Naive thymus-derived CD4-positive, alpha-beta T cell (primary cell): ENCODE results near the gene SLC25A45. TPM values are rescaled to one million over a fixed set of nuclear protein-coding genes. Genes with fewer than 3 reads are reported as not detected.

Experiments used
- ATAC-seq: fragments of 150-1000 bp; cut with Tn5 transposase; 2 replicates; pipeline ENCODE4 v1.10.0; 2021; ENCODE audit warnings: mild to moderate bottlenecking, moderate library complexity
- CTCF ChIA-PET: fragments of 350-600 bp; sonication (Branson Sonifier 250); formaldehyde crosslinking; loops from one replicate; lab custom pipeline; 2021; ENCODE audit warnings: antibody characterized with exemption; lab: Charles Lee
- POLR2A ChIA-PET: fragments of 350-600 bp; sonication (Branson Sonifier 250); formaldehyde crosslinking; loops from one replicate; lab custom pipeline; 2021; ENCODE audit warnings: antibody characterized with exemption, inconsistent platforms; lab: Charles Lee
- DNase-seq, 9 donors: peaks; one replicate each; pipeline versions ENCODE4 v3.0.0 to v3.0.0-alpha.2; 2020 to 2022; ENCODE audit warnings: mixed read lengths in 1 of 9
- H3K27ac ChIP-seq: one replicate; pipeline ENCODE4 v1.7.0; 2013; ENCODE audit warnings: mild to moderate bottlenecking, low read depth, low read length, moderate library complexity
- H3K27me3 ChIP-seq, 2 donors: one replicate each; pipeline ENCODE4 v1.7.0; 2013; ENCODE audit warnings: low read length in 2 of 2, mild to moderate bottlenecking in 2 of 2, moderate library complexity in 2 of 2; ENCODE audit not compliant: control insufficient read depth in 2 of 2, insufficient read depth in 2 of 2
- H3K36me3 ChIP-seq, 3 experiments: 1 replicate in 2 of 3; 2 replicates in 1 of 3; pipeline ENCODE4 v1.7.0; 2013; ENCODE audit warnings: low read length in 3 of 3, mild to moderate bottlenecking in 3 of 3, moderate library complexity in 1 of 3; ENCODE audit not compliant: insufficient read depth in 3 of 3, control insufficient read depth in 2 of 3
- H3K4me1 ChIP-seq, 2 donors: one replicate each; pipeline ENCODE4 v1.7.0; 2013; ENCODE audit warnings: low read length in 2 of 2, mild to moderate bottlenecking in 2 of 2, moderate library complexity in 1 of 2; ENCODE audit not compliant: control insufficient read depth in 2 of 2, insufficient read depth in 2 of 2
- H3K4me3 ChIP-seq: 2 replicates; pipeline ENCODE4 v1.7.0; 2013; ENCODE audit warnings: mild to moderate bottlenecking, low read length
- H3K9me3 ChIP-seq, 3 experiments: 1 replicate in 2 of 3; 2 replicates in 1 of 3; pipeline ENCODE4 v1.7.0; 2013; ENCODE audit warnings: low read length in 3 of 3; ENCODE audit not compliant: control insufficient read depth in 2 of 3
- H3K27ac Mint-ChIP-seq, 9 donors: one replicate each; pipeline ENCODE4 v1.8.0; 2020 to 2022; ENCODE audit warnings: mixed read lengths in 9 of 9, mild to moderate bottlenecking in 8 of 9, moderate library complexity in 5 of 9, inconsistent platforms in 2 of 9
- H3K27me3 Mint-ChIP-seq, 5 donors: one replicate each; pipeline ENCODE4 v1.8.0; 2021 to 2022; ENCODE audit warnings: mixed read lengths in 5 of 5, mild to moderate bottlenecking in 1 of 5
- H3K36me3 Mint-ChIP-seq, 5 donors: one replicate each; pipeline ENCODE4 v1.8.0; 2020 to 2022; ENCODE audit warnings: mixed read lengths in 5 of 5, mild to moderate bottlenecking in 3 of 5, inconsistent platforms in 1 of 5
- H3K4me1 Mint-ChIP-seq, 7 donors: one replicate each; pipeline ENCODE4 v1.8.0; 2020 to 2022; ENCODE audit warnings: mixed read lengths in 7 of 7, mild to moderate bottlenecking in 3 of 7, inconsistent platforms in 1 of 7
- H3K4me3 Mint-ChIP-seq, 10 donors: one replicate each; pipeline ENCODE4 v1.8.0; 2020 to 2022; ENCODE audit warnings: mild to moderate bottlenecking in 10 of 10, mixed read lengths in 10 of 10, moderate library complexity in 6 of 10, inconsistent platforms in 2 of 10
- H3K9me3 Mint-ChIP-seq, 11 donors: one replicate each; pipeline ENCODE4 v1.8.0; 2020 to 2022; ENCODE audit warnings: mixed read lengths in 11 of 11, mild to moderate bottlenecking in 4 of 11, inconsistent platforms in 1 of 11, moderate library complexity in 1 of 11
- intact Hi-C, 2 donors: fragments of 100-400 bp; cut with micrococcal nuclease; formaldehyde crosslinking; loops; one replicate each; pipeline ENCODE4 v1.15.1; 2023
- polyA plus RNA-seq, 2 donors: library from polyadenylated mRNA; unstranded; fragments of 300-500 nt; fragmentation: Illumina TruSeq; gene quantifications; one replicate each; pipeline ENCODE4 v1.2.3, GENCODE V29; 2021
- total RNA-seq, 6 experiments: library from RNA in 5 of 6; stranded (reverse) in 5 of 6; gene quantifications; 1 replicate in 5 of 6; 2 replicates in 1 of 6; pipeline ENCODE4 v1.2.3 and lab custom pipeline; 2021 to 2026

SLC25A45 gene
- total and polyA plus RNA-seq, 7 experiments from 2014 or later = 12.3 to 90.6 (median 24.8) TPM

- no peaks in the 10 kb centered on the region for H3K27me3 ChIP-seq
- H3K36me3 ChIP-seq = peaks cover 0 to 19% (median 0%) of the 10 kb centered on the region in 3 experiments
- H3K4me1 Mint-ChIP-seq = peaks cover 31 to 62% (median 52%) of the 10 kb centered on the region in 7 donors
- no peaks in the 10 kb centered on the region for H3K27me3 Mint-ChIP-seq
- H3K27ac Mint-ChIP-seq = peak overlapping the region; percentile 97 to 100 (median 99)
- no peaks in the 10 kb centered on the region for H3K9me3 ChIP-seq
- ChIA-PET POLR2A (interaction anchor here (0.6 to 17.2 kb wide), 22 partner anchors 8 to 539 kb away, joined by 3 to 460 read pairs (median 4); partner anchors contain the start of genes EHBP1L1, FAU, MALAT1 and MRPL49), CTCF (interaction anchor here (0.9 to 2.7 kb wide), 5 partner anchors 34 to 127 kb away, joined by 3 to 17 read pairs (median 5); no protein-coding TSS in a partner anchor)
- ATAC-seq (no peak), DNase-seq (no peak)
- H3K36me3 Mint-ChIP-seq = peaks cover 0 to 3% (median 0%) of the 10 kb centered on the region in 5 donors
- intact Hi-C loops = loop anchor here (1.0 to 2.0 kb wide), 11 partner anchors 17 to 205 kb away; partner anchors contain the start of gene TIGD3 (in 2 of the 2)
- H3K4me3 Mint-ChIP-seq = peak overlapping the region; percentile 82 to 98 (median 93)
- peak overlapping the region; percentile 76 for H3K4me3 ChIP-seq
- peak overlapping the region; percentile 82 for H3K27ac ChIP-seq
- H3K9me3 Mint-ChIP-seq = peaks cover 0 to 2% (median 0%) of the 10 kb centered on the region in 11 donors
- peaks cover 49% of the 10 kb centered on the region in 2 donors for H3K4me1 ChIP-seq
Observed at GRCh38 chr11:65382804-65383368, 440 bp upstream of the SLC25A45 start.

- Mint-ChIP-seq H3K27me3 (no peaks in the 10 kb centered on the region), H3K9me3 (peaks cover 0 to 2% (median 0%) of the 10 kb centered on the region in 11 donors), H3K36me3 (peaks cover 0 to 3% (median 0%) of the 10 kb centered on the region in 5 donors), H3K4me1 (peaks cover 31 to 53% (median 42%) of the 10 kb centered on the region in 7 donors), H3K27ac (peak overlapping the region; percentile 97 to 100 (median 99)), H3K4me3 (peak overlapping the region; percentile 82 to 98 (median 93))
- intact Hi-C loops = loop anchor here (1.0 to 2.0 kb wide), 11 partner anchors 15 to 207 kb away; partner anchors contain the start of gene TIGD3 (in 2 of the 2)
- ATAC-seq = no peak
- Histone ChIP-seq H3K27ac (peak overlapping the region; percentile 82), H3K27me3 (no peaks in the 10 kb centered on the region), H3K4me1 (peaks cover 41% of the 10 kb centered on the region in 2 donors), H3K4me3 (peak overlapping the region; percentile 76), H3K9me3 (no peaks in the 10 kb centered on the region), H3K36me3 (peaks cover 0 to 26% (median 0%) of the 10 kb centered on the region in 3 experiments)
- ChIA-PET POLR2A (interaction anchor here (0.7 to 17.2 kb wide), 13 partner anchors 9 to 163 kb away, joined by 3 to 460 read pairs (median 5); partner anchors contain the start of genes MALAT1 and NEAT1), CTCF (interaction anchor here (0.6 to 2.7 kb wide), 13 partner anchors 35 to 213 kb away, joined by 3 to 17 read pairs (median 4); partner anchors contain the start of gene NEAT1)
- DNase-seq = no peak
Observed at GRCh38 chr11:65381716-65382032, 772 bp downstream of the SLC25A45 start.

- no peak for ATAC-seq
- ChIA-PET POLR2A (interaction anchor here (0.6 to 17.2 kb wide), 9 partner anchors 10 to 123 kb away, joined by 3 to 460 read pairs (median 4); partner anchors contain the start of genes MALAT1 and NEAT1), CTCF (interaction anchor here (0.6 to 2.1 kb wide), 10 partner anchors 14 to 132 kb away, joined by 3 to 11 read pairs (median 4); no protein-coding TSS in a partner anchor)
- Histone ChIP-seq H3K4me3 (no peak overlapping the region), H3K27ac (peak overlapping the region; percentile 82), H3K9me3 (no peaks in the 10 kb centered on the region), H3K36me3 (peaks cover 0 to 30% (median 0%) of the 10 kb centered on the region in 3 experiments), H3K27me3 (no peaks in the 10 kb centered on the region), H3K4me1 (peaks cover 35 to 36% of the 10 kb centered on the region in 2 donors)
- peak overlapping the region in 8 of 9 donors; percentile 71 to 100 (median 98) for H3K27ac Mint-ChIP-seq
- no peaks in the 10 kb centered on the region for H3K27me3 Mint-ChIP-seq
- peak overlapping the region in 9 of 10 donors; percentile 17 to 98 (median 92) for H3K4me3 Mint-ChIP-seq
- no peak for DNase-seq
- peaks cover 0 to 3% (median 0%) of the 10 kb centered on the region in 5 donors for H3K36me3 Mint-ChIP-seq
- H3K4me1 Mint-ChIP-seq = peaks cover 31 to 49% (median 41%) of the 10 kb centered on the region in 7 donors
- intact Hi-C loops = no loop called here
- peaks cover 0 to 2% (median 0%) of the 10 kb centered on the region in 11 donors for H3K9me3 Mint-ChIP-seq
Observed at GRCh38 chr11:65380460-65381119, 1.9 kb downstream of the SLC25A45 start.

GRCh38 chr11:65379698-65380459, 2.6 kb downstream of the SLC25A45 start:
- POLR2A ChIA-PET = interaction anchor here (0.9 to 17.2 kb wide), 7 partner anchors 11 to 124 kb away, joined by 3 to 460 read pairs (median 4); partner anchors contain the start of genes MALAT1 and NEAT1
- peaks cover 0 to 36% (median 0%) of the 10 kb centered on the region in 3 experiments for H3K36me3 ChIP-seq
- H3K4me3 Mint-ChIP-seq = peak overlapping the region in 7 of 10 donors; percentile 31 to 94 (median 47)

GRCh38 chr11:65378928-65379638, 3.4 kb downstream of the SLC25A45 start:
- H3K9me3 ChIP-seq = no peaks in the 10 kb centered on the region
- peaks cover 21% of the 10 kb centered on the region in 2 donors for H3K4me1 ChIP-seq
- H3K27me3 ChIP-seq = no peaks in the 10 kb centered on the region
- H3K4me1 Mint-ChIP-seq = peaks cover 19 to 34% (median 29%) of the 10 kb centered on the region in 7 donors
- H3K4me3 ChIP-seq = no peak overlapping the region
- ChIA-PET CTCF (interaction anchor here (0.5 to 2.1 kb wide), 6 partner anchors 39 to 130 kb away, joined by 3 to 11 read pairs (median 4); no protein-coding TSS in a partner anchor), POLR2A (interaction anchor here (0.6 to 17.2 kb wide), 9 partner anchors 9 to 125 kb away, joined by 3 to 460 read pairs (median 4); partner anchors contain the start of genes MALAT1 and NEAT1)
- intact Hi-C loops = no loop called here
- H3K36me3 ChIP-seq = peaks cover 0 to 36% (median 0%) of the 10 kb centered on the region in 3 experiments
- H3K9me3 Mint-ChIP-seq = peaks cover 0 to 2% (median 0%) of the 10 kb centered on the region in 11 donors
- ATAC-seq (no peak), DNase-seq (no peak)
- peaks cover 0 to 3% (median 0%) of the 10 kb centered on the region in 5 donors for H3K36me3 Mint-ChIP-seq
- H3K4me3 Mint-ChIP-seq = no peak overlapping the region
- H3K27ac Mint-ChIP-seq = peak overlapping the region in 1 of 9 donors; percentile 17
- no peaks in the 10 kb centered on the region for H3K27me3 Mint-ChIP-seq
- no peak overlapping the region for H3K27ac ChIP-seq

More at GRCh38 chr11:65379698-65380459, 2.6 kb downstream of the SLC25A45 start:
- no peaks in the 10 kb centered on the region for H3K27me3 ChIP-seq
- peaks cover 0 to 2% (median 0%) of the 10 kb centered on the region in 11 donors for H3K9me3 Mint-ChIP-seq
- no peak for DNase-seq
- no peaks in the 10 kb centered on the region for H3K27me3 Mint-ChIP-seq
- peaks cover 28 to 29% of the 10 kb centered on the region in 2 donors for H3K4me1 ChIP-seq
- peaks cover 0 to 3% (median 0%) of the 10 kb centered on the region in 5 donors for H3K36me3 Mint-ChIP-seq
- H3K9me3 ChIP-seq = no peaks in the 10 kb centered on the region
- H3K27ac Mint-ChIP-seq = peak overlapping the region in 7 of 9 donors; percentile 48 to 98 (median 74)
- CTCF ChIA-PET = interaction anchor here (0.5 to 2.1 kb wide), 6 partner anchors 13 to 129 kb away, joined by 3 to 11 read pairs (median 4); no protein-coding TSS in a partner anchor
- no peak for ATAC-seq
- H3K27ac ChIP-seq = no peak overlapping the region
- intact Hi-C loops = no loop called here
- H3K4me3 ChIP-seq = no peak overlapping the region
- H3K4me1 Mint-ChIP-seq = peaks cover 27 to 42% (median 36%) of the 10 kb centered on the region in 7 donors
